IgD-negative memory B cell (primary cell): ENCODE results near the gene HSF4. TPM values are rescaled to one million over a fixed set of nuclear protein-coding genes. Genes with fewer than 3 reads are reported as not detected.
"Not testable (repeated sequence)": the region's sequence is repeated elsewhere in the genome, so short reads cannot be mapped to it uniquely, and the experiment has no call there.

ENCODE experiments used
- H3K27ac Mint-ChIP-seq, 3 donors: one replicate each; pipeline ENCODE4 v1.8.0; 2020 to 2022; ENCODE audit warnings: mild to moderate bottlenecking in 3 of 3, mixed read lengths in 3 of 3, moderate library complexity in 1 of 3
- H3K27me3 Mint-ChIP-seq: one replicate; pipeline ENCODE4 v1.8.0; 2021; ENCODE audit warnings: mixed read lengths
- H3K36me3 Mint-ChIP-seq: one replicate; pipeline ENCODE4 v1.8.0; 2020; ENCODE audit warnings: mild to moderate bottlenecking, mixed read lengths
- H3K4me1 Mint-ChIP-seq, 3 donors: one replicate each; pipeline ENCODE4 v1.8.0; 2020 to 2022; ENCODE audit warnings: mixed read lengths in 3 of 3, mild to moderate bottlenecking in 1 of 3
- H3K4me3 Mint-ChIP-seq, 4 donors: one replicate each; pipeline ENCODE4 v1.8.0; 2020 to 2022; ENCODE audit warnings: mild to moderate bottlenecking in 4 of 4, mixed read lengths in 4 of 4, moderate library complexity in 3 of 4
- H3K9me3 Mint-ChIP-seq, 3 donors: one replicate each; pipeline ENCODE4 v1.8.0; 2020 to 2021; ENCODE audit warnings: mixed read lengths in 3 of 3, mild to moderate bottlenecking in 1 of 3
- polyA plus RNA-seq: library from polyadenylated mRNA; unstranded; fragments of 300-500 nt; fragmentation: Illumina TruSeq; gene quantifications from one replicate; pipeline ENCODE4 v1.2.3, GENCODE V29; 2021

HSF4 gene
- polyA plus RNA-seq, result not detected

- H3K27ac Mint-ChIP-seq, result peak within 1 kb of the TSS in 2 of 3 donors; percentile 63 to 79
- no peaks in the 10 kb centered on the region for H3K9me3 Mint-ChIP-seq
- H3K4me1 Mint-ChIP-seq, result peaks cover 12 to 15% (median 12%) of the 10 kb centered on the region in 3 donors
- H3K36me3 Mint-ChIP-seq, result no peaks in the 10 kb centered on the region
- H3K4me3 Mint-ChIP-seq, result peak within 1 kb of the TSS; percentile 68 to 82 (median 76)
- H3K27me3 Mint-ChIP-seq, result peaks cover 54% of the 10 kb centered on the region
These were observed at the start of gene HSF4 for GRCh38 chr16:67164599-67165061. Gene HSF4, plus strand, starts transcription at chr16:67164745. Its CDS starts 67 bp downstream, at chr16:67164812.

GRCh38 chr16:67114793-67115192 is 49.8 kb upstream of the HSF4 start:
- Mint-ChIP-seq H3K4me3 (peak overlapping the region in 1 of 4 donors; percentile 36), H3K27ac (peak overlapping the region; percentile 1 to 18 (median 3)), H3K36me3 (peaks cover 2% of the 10 kb centered on the region), H3K27me3 (no peaks in the 10 kb centered on the region), H3K9me3 (no peaks in the 10 kb centered on the region), H3K4me1 (peaks cover 20 to 33% (median 21%) of the 10 kb centered on the region in 3 donors)

GRCh38 chr16:67115639-67116038 is 48.9 kb upstream of the HSF4 start:
- Mint-ChIP-seq H3K4me1 (peaks cover 13 to 31% (median 18%) of the 10 kb centered on the region in 3 donors), H3K27me3 (no peaks in the 10 kb centered on the region), H3K36me3 (peaks cover 2% of the 10 kb centered on the region), H3K9me3 (no peaks in the 10 kb centered on the region), H3K4me3 (no peak overlapping the region), H3K27ac (peak overlapping the region in 1 of 3 donors; percentile 39)

- Mint-ChIP-seq H3K36me3 (peaks cover 3% of the 10 kb centered on the region), H3K4me3 (no peak overlapping the region), H3K4me1 (peaks cover 12 to 24% (median 14%) of the 10 kb centered on the region in 3 donors), H3K27me3 (no peaks in the 10 kb centered on the region), H3K9me3 (no peaks in the 10 kb centered on the region), H3K27ac (peak overlapping the region in 1 of 3 donors; percentile 71)
These were observed 47.9 kb upstream of the HSF4 start for GRCh38 chr16:67116388-67117311.

GRCh38 chr16:67117716-67118115 is 46.8 kb upstream of the HSF4 start:
- Mint-ChIP-seq H3K4me3 (no peak overlapping the region), H3K27me3 (no peaks in the 10 kb centered on the region), H3K36me3 (peaks cover 3% of the 10 kb centered on the region), H3K9me3 (no peaks in the 10 kb centered on the region), H3K27ac (no peak overlapping the region), H3K4me1 (peaks cover 12 to 21% (median 12%) of the 10 kb centered on the region in 3 donors)

GRCh38 chr16:67120025-67120424 is 44.5 kb upstream of the HSF4 start:
- H3K27ac Mint-ChIP-seq, result no peak overlapping the region
- H3K9me3 Mint-ChIP-seq, result no peaks in the 10 kb centered on the region
- H3K36me3 Mint-ChIP-seq, result peaks cover 7% of the 10 kb centered on the region
- peaks cover 4 to 10% (median 6%) of the 10 kb centered on the region in 3 donors for H3K4me1 Mint-ChIP-seq
- H3K27me3 Mint-ChIP-seq, result no peaks in the 10 kb centered on the region
- H3K4me3 Mint-ChIP-seq, result no peak overlapping the region

- Mint-ChIP-seq H3K36me3 (peaks cover 12% of the 10 kb centered on the region), H3K27ac (peak overlapping the region in 1 of 3 donors; percentile 23)
- not testable (repeated sequence) for H3K4me1 Mint-ChIP-seq, H3K27me3 Mint-ChIP-seq, H3K9me3 Mint-ChIP-seq, H3K4me3 Mint-ChIP-seq
These were observed 41.7 kb upstream of the HSF4 start for GRCh38 chr16:67122799-67123198.

- Mint-ChIP-seq H3K27ac (no peak overlapping the region), H3K36me3 (peaks cover 14% of the 10 kb centered on the region)
These were observed 36.1 kb upstream of the HSF4 start for GRCh38 chr16:67128417-67128816.

GRCh38 chr16:67128887-67129286 is 35.7 kb upstream of the HSF4 start:
- no peak overlapping the region for H3K27ac Mint-ChIP-seq
- H3K27me3 Mint-ChIP-seq, result no peaks in the 10 kb centered on the region
- peaks cover 10% of the 10 kb centered on the region for H3K36me3 Mint-ChIP-seq
- no peaks in the 10 kb centered on the region for H3K9me3 Mint-ChIP-seq
- H3K4me3 Mint-ChIP-seq, result no peak overlapping the region
- H3K4me1 Mint-ChIP-seq, result peaks cover 0 to 1% (median 0%) of the 10 kb centered on the region in 3 donors

More at GRCh38 chr16:67128417-67128816, 36.1 kb upstream of the HSF4 start:
- Mint-ChIP-seq H3K4me3 (no peak overlapping the region), H3K9me3 (no peaks in the 10 kb centered on the region), H3K27me3 (no peaks in the 10 kb centered on the region), H3K4me1 (peaks cover 0 to 1% (median 0%) of the 10 kb centered on the region in 3 donors)

- Mint-ChIP-seq H3K36me3 (peaks cover 9% of the 10 kb centered on the region), H3K27ac (no peak overlapping the region), H3K9me3 (no peaks in the 10 kb centered on the region), H3K4me1 (peaks cover 0 to 1% (median 0%) of the 10 kb centered on the region in 3 donors), H3K4me3 (no peak overlapping the region), H3K27me3 (no peaks in the 10 kb centered on the region)
These were observed 35.1 kb upstream of the HSF4 start for GRCh38 chr16:67129422-67129821.

GRCh38 chr16:67137605-67138004 is 26.9 kb upstream of the HSF4 start:
- peaks cover 14% of the 10 kb centered on the region for H3K36me3 Mint-ChIP-seq
- no peaks in the 10 kb centered on the region for H3K27me3 Mint-ChIP-seq
- no peaks in the 10 kb centered on the region for H3K9me3 Mint-ChIP-seq
- no peak overlapping the region for H3K27ac Mint-ChIP-seq
- H3K4me1 Mint-ChIP-seq, result peaks cover 0 to 1% (median 0%) of the 10 kb centered on the region in 3 donors
- no peak overlapping the region for H3K4me3 Mint-ChIP-seq

GRCh38 chr16:67141391-67141790 is 23.2 kb upstream of the HSF4 start:
- H3K27me3 Mint-ChIP-seq, result no peaks in the 10 kb centered on the region
- no peaks in the 10 kb centered on the region for H3K4me1 Mint-ChIP-seq
- no peaks in the 10 kb centered on the region for H3K9me3 Mint-ChIP-seq
- no peak overlapping the region for H3K4me3 Mint-ChIP-seq
- no peak overlapping the region for H3K27ac Mint-ChIP-seq
- peaks cover 15% of the 10 kb centered on the region for H3K36me3 Mint-ChIP-seq

- Mint-ChIP-seq H3K27ac (peak overlapping the region in 1 of 3 donors; percentile 77), H3K36me3 (peaks cover 13% of the 10 kb centered on the region), H3K27me3 (no peaks in the 10 kb centered on the region), H3K4me1 (no peaks in the 10 kb centered on the region), H3K9me3 (no peaks in the 10 kb centered on the region), H3K4me3 (no peak overlapping the region)
These were observed 22.2 kb upstream of the HSF4 start for GRCh38 chr16:67142342-67142741.

- no peak overlapping the region for H3K4me3 Mint-ChIP-seq
- H3K36me3 Mint-ChIP-seq, result peaks cover 12% of the 10 kb centered on the region
- H3K4me1 Mint-ChIP-seq, result peaks cover 0 to 5% (median 1%) of the 10 kb centered on the region in 3 donors
- H3K9me3 Mint-ChIP-seq, result no peaks in the 10 kb centered on the region
- peaks cover 6% of the 10 kb centered on the region for H3K27me3 Mint-ChIP-seq
- H3K27ac Mint-ChIP-seq, result no peak overlapping the region
These were observed 19.6 kb upstream of the HSF4 start for GRCh38 chr16:67144943-67145342.

- H3K27ac Mint-ChIP-seq, result no peak overlapping the region
- no peak overlapping the region for H3K4me3 Mint-ChIP-seq
- no peaks in the 10 kb centered on the region for H3K9me3 Mint-ChIP-seq
- H3K4me1 Mint-ChIP-seq, result peaks cover 0 to 5% (median 1%) of the 10 kb centered on the region in 3 donors
- peaks cover 12% of the 10 kb centered on the region for H3K36me3 Mint-ChIP-seq
- H3K27me3 Mint-ChIP-seq, result peaks cover 6% of the 10 kb centered on the region
These were observed 18.8 kb upstream of the HSF4 start for GRCh38 chr16:67145746-67146145.
